ENCODE results near the gene CDH8.

DNA sequence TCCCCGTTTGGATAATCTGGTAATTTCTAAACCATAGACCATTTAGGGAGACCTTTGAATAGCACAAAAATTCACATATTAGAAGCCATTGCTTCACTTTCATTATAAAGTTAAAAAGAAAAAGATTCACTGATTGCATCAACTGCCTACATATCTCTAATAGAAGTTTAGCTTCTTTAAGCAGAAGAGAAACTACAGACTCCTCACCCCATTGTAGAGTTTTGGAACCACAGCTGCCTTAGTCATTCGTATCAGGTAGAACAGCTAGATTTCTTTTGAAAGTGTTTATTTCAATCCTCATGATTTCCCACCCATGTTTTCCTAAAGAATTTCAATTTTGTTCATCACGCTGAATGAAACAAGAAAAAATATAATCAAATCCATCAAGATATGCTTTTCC is 144.8 kb downstream of the CDH8 start:
- TF ChIP-seq CTCF (IDR thresholded peaks at IDR 0.05; ENCODE audit: insufficient read depth, low read length, poor library complexity, severe bottlenecking) (no peak), EZH2phosphoT487 (conservative IDR thresholded peaks at IDR 0.05; ENCODE audit: low read length) (no peak)
